ENCODE data around the gene SLC5A4.

DNA sequence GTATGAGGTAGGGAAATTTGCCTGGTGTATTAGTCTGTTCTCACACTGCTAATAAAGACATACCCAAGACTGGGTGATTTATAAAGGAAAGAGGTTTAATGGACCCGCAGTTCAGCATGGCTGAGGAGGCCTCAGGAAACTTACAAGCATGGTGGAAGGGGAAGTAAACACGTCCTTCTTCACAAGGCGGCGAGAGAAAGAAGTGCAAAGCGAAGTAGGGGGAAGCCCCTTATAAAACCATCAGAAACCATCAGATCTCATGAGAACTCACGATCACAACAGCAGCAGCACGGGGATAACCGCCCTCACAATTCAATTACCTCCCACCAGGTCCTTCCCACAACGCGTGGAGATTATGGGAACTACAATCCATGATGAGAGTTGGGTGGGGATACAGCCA is 38.2 kb downstream of the SLC5A4 start:
- TF ChIP-seq, protein P1, sequence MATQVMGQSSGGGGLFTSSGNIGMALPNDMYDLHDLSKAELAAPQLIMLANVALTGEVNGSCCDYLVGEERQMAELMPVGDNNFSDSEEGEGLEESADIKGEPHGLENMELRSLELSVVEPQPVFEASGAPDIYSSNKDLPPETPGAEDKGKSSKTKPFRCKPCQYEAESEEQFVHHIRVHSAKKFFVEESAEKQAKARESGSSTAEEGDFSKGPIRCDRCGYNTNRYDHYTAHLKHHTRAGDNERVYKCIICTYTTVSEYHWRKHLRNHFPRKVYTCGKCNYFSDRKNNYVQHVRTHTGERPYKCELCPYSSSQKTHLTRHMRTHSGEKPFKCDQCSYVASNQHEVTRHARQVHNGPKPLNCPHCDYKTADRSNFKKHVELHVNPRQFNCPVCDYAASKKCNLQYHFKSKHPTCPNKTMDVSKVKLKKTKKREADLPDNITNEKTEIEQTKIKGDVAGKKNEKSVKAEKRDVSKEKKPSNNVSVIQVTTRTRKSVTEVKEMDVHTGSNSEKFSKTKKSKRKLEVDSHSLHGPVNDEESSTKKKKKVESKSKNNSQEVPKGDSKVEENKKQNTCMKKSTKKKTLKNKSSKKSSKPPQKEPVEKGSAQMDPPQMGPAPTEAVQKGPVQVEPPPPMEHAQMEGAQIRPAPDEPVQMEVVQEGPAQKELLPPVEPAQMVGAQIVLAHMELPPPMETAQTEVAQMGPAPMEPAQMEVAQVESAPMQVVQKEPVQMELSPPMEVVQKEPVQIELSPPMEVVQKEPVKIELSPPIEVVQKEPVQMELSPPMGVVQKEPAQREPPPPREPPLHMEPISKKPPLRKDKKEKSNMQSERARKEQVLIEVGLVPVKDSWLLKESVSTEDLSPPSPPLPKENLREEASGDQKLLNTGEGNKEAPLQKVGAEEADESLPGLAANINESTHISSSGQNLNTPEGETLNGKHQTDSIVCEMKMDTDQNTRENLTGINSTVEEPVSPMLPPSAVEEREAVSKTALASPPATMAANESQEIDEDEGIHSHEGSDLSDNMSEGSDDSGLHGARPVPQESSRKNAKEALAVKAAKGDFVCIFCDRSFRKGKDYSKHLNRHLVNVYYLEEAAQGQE (IDR thresholded peaks at IDR 0.05; ENCODE audit: low read depth) = no peak
- TF ChIP-seq RAD21 (IDR thresholded peaks at IDR 0.05; ENCODE audit: low read depth) (no peak), CREB1 (IDR thresholded peaks at IDR 0.05; ENCODE audit: low read depth) (no peak), TEAD4 (IDR thresholded peaks at IDR 0.05) (no peak), YY1 (IDR thresholded peaks at IDR 0.05; ENCODE audit: low read depth) (no peak), EP300 (IDR thresholded peaks at IDR 0.05; ENCODE audit: borderline replicate concordance) (no peak), EGR1 (IDR thresholded peaks at IDR 0.05) (no peak), TAF1 (IDR thresholded peaks at IDR 0.05; ENCODE audit: low read depth) (no peak), TCF12 (IDR thresholded peaks at IDR 0.05; ENCODE audit: low read depth) (no peak), CEBPB (IDR thresholded peaks at IDR 0.05) (no peak)
- TF ChIP-seq, protein P2, sequence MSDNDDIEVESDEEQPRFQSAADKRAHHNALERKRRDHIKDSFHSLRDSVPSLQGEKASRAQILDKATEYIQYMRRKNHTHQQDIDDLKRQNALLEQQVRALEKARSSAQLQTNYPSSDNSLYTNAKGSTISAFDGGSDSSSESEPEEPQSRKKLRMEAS (IDR thresholded peaks at IDR 0.05) = no peak
- TF ChIP-seq, protein P3, sequence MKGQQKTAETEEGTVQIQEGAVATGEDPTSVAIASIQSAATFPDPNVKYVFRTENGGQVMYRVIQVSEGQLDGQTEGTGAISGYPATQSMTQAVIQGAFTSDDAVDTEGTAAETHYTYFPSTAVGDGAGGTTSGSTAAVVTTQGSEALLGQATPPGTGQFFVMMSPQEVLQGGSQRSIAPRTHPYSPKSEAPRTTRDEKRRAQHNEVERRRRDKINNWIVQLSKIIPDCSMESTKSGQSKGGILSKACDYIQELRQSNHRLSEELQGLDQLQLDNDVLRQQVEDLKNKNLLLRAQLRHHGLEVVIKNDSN (IDR thresholded peaks at IDR 0.05) = no peak

Measured in Ishikawa (cell line).